GM18870 (cell line): ENCODE data around the gene NPC1.
"Not testable (repeated sequence)": the region's sequence is repeated elsewhere in the genome, so short reads cannot be mapped to it uniquely, and the experiment has no call there.

ENCODE experiments used
- ATAC-seq: cut with Tn5 transposase; IDR thresholded peaks from one replicate; pipeline ENCODE4 v1.9.1; 2021; ENCODE audit warnings: moderate library complexity; ENCODE audit not compliant: unreplicated experiment

NPC1 gene

DNA sequence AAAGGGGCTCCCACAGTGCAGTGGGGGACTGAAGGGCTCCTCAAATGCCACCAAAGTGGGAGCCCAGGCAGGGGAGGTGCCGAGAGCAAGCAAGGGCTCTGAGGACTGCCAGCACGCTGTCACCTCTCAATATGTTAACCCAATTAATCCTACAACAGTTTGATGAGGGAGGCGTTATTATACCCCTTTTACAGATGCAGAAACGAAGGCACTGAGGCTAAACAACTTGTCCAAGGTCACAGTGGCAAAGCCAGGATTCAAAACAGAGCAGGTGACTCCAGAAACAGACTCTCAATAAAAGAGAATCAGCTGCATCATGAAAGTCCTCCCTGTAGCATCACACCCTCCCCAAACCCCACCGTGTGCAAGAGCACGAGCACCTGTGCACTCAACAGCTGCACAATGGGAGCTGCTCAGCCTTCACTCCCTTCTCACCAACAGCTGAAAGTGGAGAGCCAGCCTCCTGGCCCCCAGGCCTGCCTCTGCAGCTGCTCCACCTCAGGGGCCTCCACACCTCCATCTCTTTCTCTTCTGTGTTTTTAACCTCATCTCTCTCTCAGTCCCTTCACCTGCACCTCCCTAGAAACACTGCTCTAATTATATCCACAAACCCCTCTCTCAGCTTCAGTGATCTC, 8.1 kb downstream of the NPC1 start:
- no peak for ATAC-seq

GRCh38 chr18:23577521-23577920, 8.8 kb downstream of the NPC1 start:
- not testable (repeated sequence) for ATAC-seq

- ATAC-seq: no peak
Measured at GRCh38 chr18:23575309-23575651, 11.0 kb downstream of the NPC1 start.

GRCh38 chr18:23574611-23575308, 11.5 kb downstream of the NPC1 start:
- no peak for ATAC-seq

GRCh38 chr18:23573626-23574431, 12.5 kb downstream of the NPC1 start:
- no peak for ATAC-seq

DNA sequence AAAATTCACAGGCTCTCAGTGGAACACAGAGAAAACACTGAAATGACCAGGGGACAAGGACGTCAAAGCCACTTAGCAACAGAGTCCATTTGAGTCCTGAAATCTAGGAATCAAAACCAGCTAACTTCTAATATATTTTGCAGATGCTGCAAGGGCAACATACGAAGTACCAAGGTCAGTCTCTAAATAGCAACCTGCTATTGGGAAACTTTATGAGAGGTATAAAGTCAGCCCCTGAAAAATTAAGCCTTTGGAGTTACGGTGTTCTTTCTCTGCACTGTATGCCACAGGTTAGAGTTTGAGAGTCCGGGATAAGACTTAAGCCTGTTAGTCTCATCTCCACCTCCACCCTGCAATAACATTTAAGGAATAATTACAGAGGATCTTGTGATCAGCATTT, 13.3 kb downstream of the NPC1 start:
- ATAC-seq: no peak

DNA sequence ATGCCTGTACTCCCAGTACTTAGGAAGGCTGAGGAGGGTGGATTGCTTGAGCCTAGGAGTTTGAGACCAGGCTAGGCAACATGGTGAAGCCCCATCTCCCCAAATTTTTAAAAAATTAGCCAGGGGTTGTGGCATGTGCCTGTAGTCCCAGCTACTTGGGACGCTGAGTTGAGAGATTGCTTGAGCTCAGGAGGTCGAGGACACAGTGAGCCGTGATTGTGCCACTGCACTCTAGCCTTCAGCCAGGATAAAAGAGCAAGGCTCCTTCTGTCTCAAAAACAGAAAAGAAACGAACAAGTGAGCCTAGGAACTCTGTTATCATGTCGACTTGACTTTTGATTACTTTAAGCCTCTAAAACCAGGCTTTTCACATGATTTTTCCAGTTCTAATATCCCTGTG, 13.7 kb downstream of the NPC1 start:
- no peak for ATAC-seq

- ATAC-seq: no peak
Measured at GRCh38 chr18:23572012-23572411, 14.3 kb downstream of the NPC1 start.

DNA sequence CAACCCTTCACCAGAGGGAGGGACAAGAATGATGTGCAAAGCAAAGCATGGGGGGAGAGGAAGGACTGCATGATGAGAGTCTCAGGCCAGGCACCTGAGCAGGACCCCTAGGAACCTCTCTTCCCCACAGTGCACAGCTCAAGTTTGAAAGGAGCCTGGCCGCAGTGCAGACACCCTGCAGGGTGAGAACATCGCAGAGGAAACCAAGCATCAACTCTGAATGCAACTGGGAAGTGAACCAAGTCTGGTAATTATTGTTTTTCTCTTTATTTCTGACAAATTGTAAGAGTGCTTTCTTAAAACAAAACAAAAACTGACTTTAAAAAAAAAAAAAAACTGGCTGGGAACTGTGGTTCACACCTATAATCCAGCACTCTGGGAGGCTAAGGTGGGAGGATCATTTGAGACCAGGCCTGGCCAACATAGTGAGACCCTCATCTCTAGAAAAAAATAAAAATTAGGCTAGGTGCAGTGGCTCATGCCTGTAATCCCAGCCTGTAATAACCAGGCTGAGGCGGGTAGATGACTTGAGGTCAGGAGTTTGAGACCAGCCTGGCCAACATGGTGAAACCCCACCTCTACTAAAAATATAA, 15.3 kb downstream of the NPC1 start:
- ATAC-seq: no peak

DNA sequence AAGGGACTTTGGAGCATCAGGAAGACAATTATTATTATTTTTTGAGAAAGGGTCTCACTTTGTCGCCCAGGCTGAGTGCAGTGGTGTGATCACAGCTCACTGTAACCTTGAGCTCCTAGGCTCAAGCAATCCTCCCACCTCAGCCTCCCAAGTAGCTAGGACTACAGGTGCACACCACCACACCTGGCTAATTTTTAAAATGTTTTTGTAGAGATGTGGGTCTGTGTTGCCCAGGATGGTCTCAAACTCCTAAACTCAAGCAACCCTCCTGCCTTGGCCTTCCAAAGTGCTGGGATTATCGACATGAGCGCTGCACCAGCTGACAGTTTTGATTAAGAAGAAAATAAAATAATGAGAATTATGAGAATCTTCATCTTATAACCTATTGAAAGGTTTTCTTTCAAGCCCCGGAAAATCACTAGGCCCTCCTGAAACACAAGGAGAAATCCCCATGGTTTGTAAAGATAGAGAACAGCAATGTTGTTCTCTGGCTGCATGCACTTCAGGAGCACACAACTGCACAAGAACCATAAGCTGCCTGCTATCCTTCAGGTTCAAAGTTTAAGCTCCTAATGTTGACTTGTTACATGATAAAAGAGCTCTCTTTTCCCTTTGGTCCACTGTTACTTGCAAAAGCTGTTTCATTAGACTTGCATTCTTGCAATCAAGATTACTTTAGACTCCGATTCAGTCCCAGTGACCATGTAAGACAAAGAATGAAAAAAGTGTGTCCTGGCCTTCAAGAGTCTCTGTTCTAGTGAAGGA, 16.8 kb downstream of the NPC1 start:
- no peak for ATAC-seq

DNA sequence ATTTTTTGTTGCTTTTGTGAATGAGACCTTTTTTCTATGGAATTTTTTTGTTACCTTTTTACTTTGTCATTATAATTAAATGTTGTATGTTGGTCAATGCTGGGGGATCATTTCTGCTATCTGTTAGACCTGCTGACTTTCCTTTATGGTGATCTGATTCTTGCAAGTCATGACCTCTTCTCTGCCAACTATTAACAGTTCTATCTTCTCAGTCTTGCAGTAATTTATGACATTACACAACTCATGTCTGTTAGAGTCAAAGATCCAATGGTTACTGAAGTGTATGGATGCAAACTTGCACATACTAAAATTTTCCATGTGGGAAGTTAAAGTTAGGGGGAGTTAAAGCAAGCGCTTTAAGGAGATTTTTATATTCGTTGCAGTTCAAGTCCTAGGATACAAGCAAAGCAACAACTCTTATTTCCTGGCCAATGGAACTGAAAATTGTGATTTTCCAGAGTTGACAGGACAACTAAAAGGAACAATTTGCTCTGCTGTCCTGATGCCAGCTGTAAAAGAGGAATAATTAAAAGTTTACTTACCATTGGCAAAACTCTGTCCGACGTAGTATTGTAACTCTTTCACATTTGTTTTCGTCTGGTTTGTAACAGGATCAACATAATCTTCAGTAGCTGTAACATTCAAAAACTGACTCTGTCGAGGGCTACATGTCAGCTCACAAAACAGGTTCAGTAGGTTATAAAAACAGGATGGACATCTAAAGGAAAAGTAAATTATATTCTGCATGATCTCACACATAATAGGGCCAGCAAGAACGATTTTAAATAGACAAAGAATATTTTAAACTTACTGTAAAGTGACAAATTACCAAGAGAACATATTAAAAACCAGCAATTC, 17.8 kb downstream of the NPC1 start:
- ATAC-seq: no peak

GRCh38 chr18:23567671-23568070, 18.6 kb downstream of the NPC1 start:
- ATAC-seq: no peak

- no peak for ATAC-seq
Measured at GRCh38 chr18:23565916-23566547, 20.3 kb downstream of the NPC1 start.

DNA sequence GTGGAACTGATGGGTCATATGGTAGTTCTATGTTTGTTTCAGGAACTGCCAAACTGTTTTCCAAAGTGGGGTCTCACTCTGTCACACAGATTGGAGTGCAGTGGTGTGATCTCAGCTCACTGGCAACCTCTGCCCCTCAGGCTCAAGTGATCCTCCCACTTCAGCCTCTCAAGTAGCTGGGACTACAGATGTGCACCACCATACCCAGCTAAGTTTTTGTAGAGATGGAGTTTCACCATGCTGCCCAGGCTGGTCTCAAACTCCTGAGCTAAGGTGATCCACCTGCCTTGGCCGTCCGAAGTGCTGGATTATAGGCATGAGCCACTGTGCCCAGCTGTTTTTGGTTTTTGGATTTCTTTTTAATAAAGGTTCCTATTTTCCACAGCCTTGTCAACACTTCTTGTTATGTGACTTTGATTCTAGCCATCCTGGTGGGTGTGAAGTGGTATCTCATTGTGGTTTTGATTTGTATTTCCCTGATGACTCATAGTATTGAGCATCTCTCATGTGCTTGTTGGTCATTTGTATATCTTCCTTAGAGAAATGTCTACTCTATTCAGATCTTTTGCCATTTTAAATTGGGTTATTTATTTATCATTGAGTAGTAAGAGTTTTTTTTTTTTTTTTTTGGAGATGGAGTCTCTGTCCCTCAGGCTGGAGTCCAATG, 22.8 kb downstream of the NPC1 start:
- ATAC-seq: no peak

- ATAC-seq: no peak
Measured at GRCh38 chr18:23560186-23560585, 26.1 kb downstream of the NPC1 start.

GRCh38 chr18:23557511-23557910, 28.8 kb downstream of the NPC1 start:
- not testable (repeated sequence) for ATAC-seq

GRCh38 chr18:23556145-23556780, 30.0 kb downstream of the NPC1 start:
- no peak for ATAC-seq

DNA sequence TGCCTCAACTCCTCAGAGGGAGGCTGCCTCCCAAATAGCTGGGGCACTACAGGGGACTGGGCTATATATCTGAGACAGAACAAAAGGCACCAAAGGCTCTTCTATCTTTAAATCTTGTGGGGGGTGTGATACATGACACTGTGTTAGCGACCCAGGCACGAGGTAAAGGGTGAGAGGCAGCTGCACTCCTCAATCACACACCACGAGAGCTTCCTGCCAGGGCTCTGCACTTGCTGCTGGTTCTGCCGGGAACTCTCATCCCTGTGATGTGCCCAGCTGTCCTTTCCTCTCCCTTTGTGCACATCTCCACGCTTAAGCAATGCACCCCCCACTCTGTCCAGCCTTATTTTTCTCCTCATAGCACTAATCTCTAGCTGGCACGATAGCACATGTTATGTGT, 32.4 kb downstream of the NPC1 start:
- ATAC-seq: no peak

DNA sequence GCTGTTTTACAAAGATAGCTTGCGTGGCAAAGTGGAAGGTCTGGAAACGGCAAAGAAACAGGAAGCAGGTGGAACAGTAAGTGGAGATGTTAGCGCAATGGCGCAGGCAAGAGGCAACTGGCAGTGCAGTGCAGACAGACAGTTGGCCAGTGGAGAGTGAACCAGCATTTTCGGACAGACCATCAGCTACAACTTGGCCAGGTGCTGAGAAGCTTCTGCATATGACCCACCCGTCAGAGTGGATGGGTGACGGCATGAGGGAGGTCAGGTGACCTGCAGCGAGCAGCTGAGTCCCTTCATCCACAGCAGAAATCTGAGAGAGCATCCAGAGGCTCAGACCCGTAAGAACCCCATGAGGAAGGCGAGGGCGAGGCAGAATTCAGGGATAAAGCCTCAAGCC, 33.8 kb downstream of the NPC1 start:
- ATAC-seq: no peak
